Trophoblast cell (in vitro differentiated cells and primary cell): ENCODE data around the gene RIMS1.

Source experiments
- DNase-seq, 2 donors: peaks; one replicate each; pipeline ENCODE4 v3.0.0-alpha.2; 2016
- H2AFZ ChIP-seq: 2 replicates; pipeline ENCODE4 v1.6.1; 2013; ENCODE audit warnings: low read length, moderate library complexity, mild to moderate bottlenecking; ENCODE audit not compliant: insufficient read depth, poor library complexity
- H2AK5ac ChIP-seq: 2 replicates; pipeline ENCODE4 v1.6.1; 2013; ENCODE audit warnings: mild to moderate bottlenecking, low read length
- H2BK120ac ChIP-seq: 2 replicates; pipeline ENCODE4 v1.6.1; 2013; ENCODE audit warnings: low read length, mild to moderate bottlenecking, moderate library complexity; ENCODE audit not compliant: insufficient read depth, poor library complexity
- H2BK12ac ChIP-seq: 2 replicates; pipeline ENCODE4 v1.6.1; 2013; ENCODE audit warnings: mild to moderate bottlenecking, low read length, moderate library complexity
- H2BK5ac ChIP-seq: 2 replicates; pipeline ENCODE4 v1.6.1; 2013; ENCODE audit warnings: low read length, low read depth, moderate library complexity, mild to moderate bottlenecking; ENCODE audit not compliant: poor library complexity
- H3K14ac ChIP-seq: 2 replicates; pipeline ENCODE4 v1.6.1; 2013; ENCODE audit warnings: mild to moderate bottlenecking, low read length
- H3K18ac ChIP-seq: 2 replicates; pipeline ENCODE4 v1.6.1; 2013; ENCODE audit warnings: mild to moderate bottlenecking, low read length
- H3K23ac ChIP-seq: 2 replicates; pipeline ENCODE4 v1.6.1; 2013; ENCODE audit warnings: low read length
- H3K27ac ChIP-seq: 2 replicates; pipeline ENCODE4 v1.5.1; 2013; ENCODE audit warnings: low read depth, mild to moderate bottlenecking, inconsistent platforms, low read length, moderate library complexity
- H3K27me3 ChIP-seq: 2 replicates; pipeline ENCODE4 v1.6.1; 2013; ENCODE audit warnings: inconsistent platforms, mild to moderate bottlenecking, low read length, moderate library complexity; ENCODE audit not compliant: insufficient read depth
- H3K36me3 ChIP-seq, 2 experiments: 1 replicate in 1 of 2; 2 replicates in 1 of 2; pipeline ENCODE4 v1.6.1; 2013; ENCODE audit warnings: low read length in 2 of 2, mild to moderate bottlenecking in 2 of 2, moderate library complexity in 1 of 2; ENCODE audit not compliant: insufficient read depth in 2 of 2, control insufficient read depth in 1 of 2
- H3K4ac ChIP-seq: 2 replicates; pipeline ENCODE4 v1.6.1; 2013; ENCODE audit warnings: low read depth, mild to moderate bottlenecking, low read length, moderate library complexity
- H3K4me1 ChIP-seq, 2 experiments: 1 replicate in 1 of 2; 2 replicates in 1 of 2; pipeline ENCODE4 v1.6.1; 2013; ENCODE audit warnings: low read length in 2 of 2, mild to moderate bottlenecking in 2 of 2, moderate library complexity in 1 of 2; ENCODE audit not compliant: insufficient read depth in 2 of 2, control insufficient read depth in 1 of 2
- H3K4me2 ChIP-seq: 2 replicates; pipeline ENCODE4 v1.6.1; 2013; ENCODE audit warnings: inconsistent platforms, mild to moderate bottlenecking, low read length, moderate library complexity
- H3K4me3 ChIP-seq: 2 replicates; pipeline ENCODE4 v1.5.1; 2013; ENCODE audit warnings: mild to moderate bottlenecking, low read depth, low read length, inconsistent platforms
- H3K79me1 ChIP-seq: one replicate; pipeline ENCODE4 v1.6.1; 2013; ENCODE audit warnings: low read length
- H3K79me2 ChIP-seq: 2 replicates; pipeline ENCODE4 v1.6.1; 2013; ENCODE audit warnings: low read length, mild to moderate bottlenecking; ENCODE audit not compliant: control insufficient read depth, insufficient read depth, poor library complexity
- H3K9ac ChIP-seq: 2 replicates; pipeline ENCODE4 v1.6.1; 2013; ENCODE audit warnings: mild to moderate bottlenecking, low read length
- H3K9me3 ChIP-seq: 2 replicates; pipeline ENCODE4 v1.6.1; 2013; ENCODE audit warnings: low read depth, mild to moderate bottlenecking, control low read depth, inconsistent platforms, low read length; ENCODE audit not compliant: insufficient read depth
- H4K12ac ChIP-seq: 2 replicates; pipeline ENCODE4 v1.6.1; 2013; ENCODE audit warnings: low read depth, mild to moderate bottlenecking, low read length, moderate library complexity
- H4K8ac ChIP-seq: 2 replicates; pipeline ENCODE4 v1.6.1; 2013; ENCODE audit warnings: low read depth, mild to moderate bottlenecking, low read length, moderate library complexity
- H4K91ac ChIP-seq: one replicate; pipeline ENCODE4 v1.6.1; 2013; ENCODE audit warnings: low read depth, mild to moderate bottlenecking, low read length, moderate library complexity
- WGBS: extraction: QIAGEN DNeasy Blood & Tissue Kit; methylation state at CpG from one replicate; pipeline ENCODE4 v1.1.7; 2013; ENCODE audit warnings: missing lambda C conversion rate; ENCODE audit not compliant: insufficient read length, insufficient coverage; ENCODE audit errors: extremely low coverage; 5-methylcytosine and 5-hydroxymethylcytosine counted together

RIMS1 gene

DNA sequence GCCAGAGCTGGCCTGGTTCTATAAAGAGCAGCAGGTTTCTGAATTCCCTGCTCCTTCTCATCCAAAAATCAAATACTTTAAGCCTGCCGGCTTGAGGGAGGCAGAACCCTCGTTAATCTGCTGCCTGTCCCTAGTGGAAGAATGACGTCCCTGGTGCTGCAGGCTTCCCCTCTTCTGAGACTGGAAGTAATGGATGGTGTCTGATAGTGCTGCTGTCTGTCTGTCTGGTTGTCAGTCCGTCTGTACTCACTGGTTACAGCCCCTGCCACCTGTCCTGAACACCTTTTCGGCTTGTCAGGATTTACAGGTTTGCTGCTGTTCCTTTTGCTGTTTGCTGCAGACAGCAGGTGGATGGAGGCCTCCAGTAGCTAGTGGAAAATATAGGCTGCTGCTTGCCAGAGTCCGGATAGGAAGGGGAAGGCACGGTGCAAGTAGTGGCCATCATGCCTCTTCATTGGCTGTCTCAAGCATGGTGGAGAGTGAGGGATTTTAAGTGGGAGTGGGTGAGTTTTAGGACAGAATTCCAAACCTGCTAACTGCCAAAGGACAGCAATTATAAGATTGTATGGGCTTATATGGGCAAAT lies 2.5 kb downstream of the RIMS1 start:
- WGBS, result no CpG with 5 or more reads among the region's 7 CpGs
- H3K79me1 ChIP-seq, result no peaks in the 10 kb centered on the region
- H3K4me2 ChIP-seq, result no peak overlapping the region
- no peak overlapping the region for H2BK120ac ChIP-seq
- H3K27ac ChIP-seq, result no peak overlapping the region
- H3K4me1 ChIP-seq, result peaks cover 7 to 8% of the 10 kb centered on the region in 2 experiments
- H3K79me2 ChIP-seq, result no peaks in the 10 kb centered on the region
- no peak overlapping the region for H4K91ac ChIP-seq
- no peak overlapping the region for H3K23ac ChIP-seq
- H3K9me3 ChIP-seq, result peaks cover 2% of the 10 kb centered on the region
- H2BK12ac ChIP-seq, result no peak overlapping the region
- no peak overlapping the region for H3K4ac ChIP-seq
- H3K4me3 ChIP-seq, result no peak overlapping the region
- H4K12ac ChIP-seq, result no peak overlapping the region
- no peak overlapping the region for H2BK5ac ChIP-seq
- H3K9ac ChIP-seq, result no peak overlapping the region
- no peaks in the 10 kb centered on the region for H3K36me3 ChIP-seq
- no peak overlapping the region for H3K14ac ChIP-seq
- H3K27me3 ChIP-seq, result peaks cover 10% of the 10 kb centered on the region
- H3K18ac ChIP-seq, result no peak overlapping the region
- no peak for DNase-seq
- no peak overlapping the region for H4K8ac ChIP-seq
- no peak overlapping the region for H2AFZ ChIP-seq
- H2AK5ac ChIP-seq, result no peak overlapping the region

DNA sequence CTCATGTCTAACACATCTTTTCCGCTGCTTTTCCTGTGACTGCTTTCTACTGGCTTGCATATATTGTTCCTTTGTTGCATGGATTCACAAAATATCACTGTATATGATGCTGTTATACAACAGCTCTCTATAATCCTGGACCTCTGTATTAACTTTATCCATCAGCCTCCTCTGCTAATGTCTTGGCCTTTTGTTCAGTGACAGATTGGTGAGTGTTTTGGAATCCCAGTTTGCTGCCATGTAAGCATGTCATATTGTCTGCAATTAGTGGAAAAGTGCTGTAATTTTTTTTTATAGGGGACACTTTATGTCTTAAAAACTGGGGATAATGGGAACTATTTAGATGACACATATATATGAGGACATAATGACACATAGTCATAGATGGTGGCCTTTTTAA lies 3.0 kb downstream of the RIMS1 start:
- H3K79me1 ChIP-seq, result no peaks in the 10 kb centered on the region
- H4K8ac ChIP-seq, result no peak overlapping the region
- no peak overlapping the region for H3K4ac ChIP-seq
- no peaks in the 10 kb centered on the region for H3K79me2 ChIP-seq
- no peak for DNase-seq
- H3K4me3 ChIP-seq, result no peak overlapping the region
- H3K14ac ChIP-seq, result no peak overlapping the region
- no peak overlapping the region for H2AK5ac ChIP-seq
- no peak overlapping the region for H3K9ac ChIP-seq
- no peak overlapping the region for H3K4me2 ChIP-seq
- H3K27me3 ChIP-seq, result peaks cover 10% of the 10 kb centered on the region
- no peaks in the 10 kb centered on the region for H3K36me3 ChIP-seq
- H3K23ac ChIP-seq, result no peak overlapping the region
- H4K91ac ChIP-seq, result no peak overlapping the region
- no peak overlapping the region for H4K12ac ChIP-seq
- no peak overlapping the region for H2AFZ ChIP-seq
- no peak overlapping the region for H3K18ac ChIP-seq
- no peak overlapping the region for H2BK5ac ChIP-seq
- H3K4me1 ChIP-seq, result peaks cover 7 to 8% of the 10 kb centered on the region in 2 experiments
- H2BK120ac ChIP-seq, result no peak overlapping the region
- H3K27ac ChIP-seq, result no peak overlapping the region
- no peak overlapping the region for H2BK12ac ChIP-seq
- H3K9me3 ChIP-seq, result peaks cover 2% of the 10 kb centered on the region
- no CpG with 5 or more reads among the region's 1 CpG for WGBS

DNA sequence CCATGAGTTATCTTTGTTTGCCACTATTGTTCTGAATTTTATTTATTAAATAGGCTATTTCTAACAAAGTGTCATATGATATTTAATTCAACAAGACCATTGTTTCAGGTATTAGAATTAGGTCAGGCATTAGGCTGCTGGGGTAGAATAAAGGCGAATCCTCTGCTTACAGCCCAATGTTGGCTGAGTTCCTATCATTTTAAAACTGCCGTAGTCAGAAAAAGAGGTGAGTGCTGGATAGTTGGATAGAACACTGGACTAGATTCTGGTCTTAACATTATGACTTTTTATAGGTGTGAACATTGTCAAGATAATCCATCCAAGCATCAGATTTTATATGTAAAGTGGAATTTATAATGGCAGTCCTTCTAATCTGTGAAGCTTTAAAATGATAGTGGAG lies 6.3 kb downstream of the RIMS1 start:
- no CpG with 5 or more reads among the region's 2 CpGs for WGBS
- no peak overlapping the region for H3K23ac ChIP-seq
- H3K79me1 ChIP-seq, result no peaks in the 10 kb centered on the region

DNA sequence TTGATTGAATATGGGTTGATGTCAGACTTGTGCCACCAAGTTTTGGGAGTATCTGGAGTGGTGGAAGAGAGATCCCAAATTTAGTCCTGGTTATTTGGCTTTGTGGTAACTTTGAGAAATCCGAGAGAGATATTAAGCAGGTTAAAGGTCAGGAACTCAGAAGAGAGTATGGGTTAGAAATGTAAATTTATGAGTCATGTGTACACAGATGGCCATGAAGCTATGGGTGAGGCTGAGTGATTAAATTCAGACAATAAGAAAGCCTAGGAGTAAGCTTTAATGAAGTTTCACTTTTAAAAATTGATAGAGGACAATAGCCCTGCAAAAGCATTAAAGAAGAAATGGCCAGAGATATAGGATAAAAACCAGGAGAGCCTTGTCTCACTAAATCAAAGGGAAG lies 14.3 kb downstream of the RIMS1 start:
- Histone ChIP-seq H3K4me3 (no peak overlapping the region), H3K79me2 (no peaks in the 10 kb centered on the region), H4K8ac (no peak overlapping the region), H3K23ac (no peak overlapping the region), H2AK5ac (no peak overlapping the region), H3K9ac (no peak overlapping the region), H4K12ac (no peak overlapping the region), H2BK5ac (no peak overlapping the region), H2AFZ (no peak overlapping the region), H3K9me3 (no peaks in the 10 kb centered on the region), H3K27ac (no peak overlapping the region), H2BK12ac (no peak overlapping the region), H3K79me1 (no peaks in the 10 kb centered on the region), H3K14ac (no peak overlapping the region), H3K27me3 (no peaks in the 10 kb centered on the region), H3K18ac (no peak overlapping the region), H3K4ac (no peak overlapping the region), H3K4me2 (no peak overlapping the region), H2BK120ac (no peak overlapping the region), H4K91ac (no peak overlapping the region), H3K4me1 (no peaks in the 10 kb centered on the region), H3K36me3 (no peaks in the 10 kb centered on the region)
- no peak for DNase-seq
- no CpG with 5 or more reads among the region's 1 CpG for WGBS

More for the DNA sequence above, 6.3 kb downstream of the RIMS1 start:
- Histone ChIP-seq H4K12ac (no peak overlapping the region), H3K4ac (no peak overlapping the region), H2AFZ (no peak overlapping the region), H3K27me3 (no peaks in the 10 kb centered on the region), H2BK12ac (no peak overlapping the region), H3K4me1 (no peaks in the 10 kb centered on the region), H3K79me2 (no peaks in the 10 kb centered on the region), H3K14ac (no peak overlapping the region), H3K36me3 (no peaks in the 10 kb centered on the region), H2BK120ac (no peak overlapping the region), H4K91ac (no peak overlapping the region), H3K27ac (no peak overlapping the region), H3K4me3 (no peak overlapping the region), H2BK5ac (no peak overlapping the region), H4K8ac (no peak overlapping the region), H3K4me2 (no peak overlapping the region), H3K9me3 (no peaks in the 10 kb centered on the region), H2AK5ac (no peak overlapping the region), H3K18ac (no peak overlapping the region), H3K9ac (no peak overlapping the region)
- DNase-seq, result no peak
